Ovary (tissue), 3 donors: Measurements from ENCODE around the gene GNPAT.

ENCODE experiments used
- CTCF ChIP-seq, 3 donors: fragments of 450-650 bp in 2 of 3; fragments of 200-600 bp in 1 of 3; IDR thresholded peaks; one replicate each; pipeline versions ENCODE4 v1.5.1 to v1.8.0; 2016 to 2022; ENCODE audit warnings: antibody characterized with exemption in 3 of 3, mild to moderate bottlenecking in 1 of 3
- EP300 ChIP-seq: sonication (generic); formaldehyde crosslinking; IDR thresholded peaks from one replicate; pipeline ENCODE4 v1.6.1; 2017; ENCODE audit warnings: antibody characterized with exemption
- POLR2A ChIP-seq: fragments of 450-650 bp; IDR thresholded peaks from one replicate; pipeline ENCODE4 v1.6.1; 2017; ENCODE audit warnings: antibody characterized with exemption, mild to moderate bottlenecking, moderate library complexity
- donor health status: DM: no; HTN: no; CAD: no.

GRCh38 chr1:231312432-231312788 lies 71.4 kb downstream of the GNPAT start:
- TF ChIP-seq CTCF (IDR thresholded peaks at IDR 0.05) (no peak), POLR2A (no peak), EP300 (no peak)
